Upper lobe of left lung (tissue), 6 donors: Measurements from ENCODE around the gene EHF. TPM values are rescaled to one million over a fixed set of nuclear protein-coding genes. Genes with fewer than 3 reads are reported as not detected.

ENCODE experiments used
- ATAC-seq, 2 donors: fragments of 200-7000 bp; cut with Tn5 transposase; one replicate each; pipeline ENCODE4 v1.9.1; 2022; ENCODE audit warnings: mild to moderate bottlenecking in 2 of 2, moderate library complexity in 2 of 2; ENCODE audit not compliant: low FRiP score in 2 of 2
- DNase-seq, 2 donors: peaks; one replicate each; pipeline ENCODE4 v3.0.0-alpha.2; 2019 to 2020
- H3K27ac ChIP-seq, 4 donors: fragments of 200-600 bp; sonication (generic); one replicate each; pipeline ENCODE4 v1.5.1; 2016 to 2019
- H3K27me3 ChIP-seq, 4 donors: fragments of 200-600 bp; sonication (generic); one replicate each; pipeline ENCODE4 v1.5.1; 2017 to 2019
- H3K36me3 ChIP-seq, 4 donors: fragments of 200-600 bp; sonication (generic); one replicate each; pipeline ENCODE4 v1.5.1; 2016 to 2019
- H3K4me1 ChIP-seq, 4 donors: fragments of 200-600 bp; sonication (generic); one replicate each; pipeline ENCODE4 v1.5.1; 2018 to 2019
- H3K4me3 ChIP-seq, 4 donors: fragments of 200-600 bp; sonication (generic); one replicate each; pipeline ENCODE4 v1.5.1; 2017 to 2019; ENCODE audit warnings: mild to moderate bottlenecking in 2 of 4, moderate library complexity in 1 of 4
- H3K9me3 ChIP-seq, 4 donors: fragments of 200-600 bp; sonication (generic); one replicate each; pipeline ENCODE4 v1.5.1; 2018 to 2019
- CTCF ChIP-seq, 6 experiments: fragments of 450-650 bp in 4 of 6; fragments of 200-600 bp in 2 of 6; sonication (generic) in 2 of 6; IDR thresholded peaks; one replicate each; pipeline ENCODE4 v1.5.1; 2016 to 2019; ENCODE audit warnings: antibody characterized with exemption in 6 of 6
- EP300 ChIP-seq, 4 donors: sonication (generic); formaldehyde crosslinking; IDR thresholded peaks; one replicate each; pipeline ENCODE4 v1.5.1; 2017; ENCODE audit warnings: antibody characterized with exemption in 4 of 4, control low read depth in 2 of 4
- POLR2A ChIP-seq, 4 donors: fragments of 450-650 bp; IDR thresholded peaks; one replicate each; pipeline ENCODE4 v1.5.1; 2016 to 2017; ENCODE audit warnings: antibody characterized with exemption in 4 of 4, mild to moderate bottlenecking in 2 of 4
- POLR2AphosphoS5 ChIP-seq, 2 donors: sonication (generic); formaldehyde crosslinking; IDR thresholded peaks; one replicate each; pipeline ENCODE4 v1.5.1; 2017; ENCODE audit warnings: antibody characterized with exemption in 2 of 2
- WGBS, 2 donors: methylation state at CpG; one replicate each; pipeline ENCODE4 v1.1.5; 2017 to 2018; 5-methylcytosine and 5-hydroxymethylcytosine counted together
- total RNA-seq, 6 donors: library from RNA; depleted of rRNA in 4 of 6; stranded (reverse); fragments of >200 nt in 4 of 6; gene quantifications; one replicate each; pipeline versions ENCODE4 v1.1.0 to v1.2.1, GENCODE V29; 2016 to 2021
- donor health status: DM: no; HTN: no; CAD: no; lungs with moderate emphysema.
- donor health status: DM: no; HTN: yes; CAD: no; lungs with severe emphysema.

Gene EHF
- total RNA-seq, 6 donors from 2014 or later = 31.8 to 122 (median 57.7) TPM

GRCh38 chr11:34647131-34647530 lies 26.2 kb downstream of the EHF start:
- 82 to 83% methylated on average over 2 of the region's 2 CpGs for WGBS, 2 donors
- H3K27ac ChIP-seq = no peak overlapping the region
- H3K4me1 ChIP-seq = peaks cover 0 to 29% (median 17%) of the 10 kb centered on the region in 4 donors
- DNase-seq (no peak), ATAC-seq (no peak)
- no peaks in the 10 kb centered on the region for H3K27me3 ChIP-seq
- H3K4me3 ChIP-seq = no peak overlapping the region
- no peaks in the 10 kb centered on the region for H3K9me3 ChIP-seq
- H3K36me3 ChIP-seq = peaks cover 0 to 4% (median 2%) of the 10 kb centered on the region in 4 donors
- no peak for TF ChIP-seq POLR2A (IDR thresholded peaks at IDR 0.05)
- TF ChIP-seq CTCF (IDR thresholded peaks at IDR 0.05) = no peak
- no peak for TF ChIP-seq EP300 (IDR thresholded peaks at IDR 0.05)
- TF ChIP-seq POLR2AphosphoS5 (IDR thresholded peaks at IDR 0.05) = no peak

GRCh38 chr11:34647532-34647931 lies 26.6 kb downstream of the EHF start:
- TF ChIP-seq POLR2A (IDR thresholded peaks at IDR 0.05) = no peak
- TF ChIP-seq EP300 (IDR thresholded peaks at IDR 0.05) = no peak
- no peak for TF ChIP-seq POLR2AphosphoS5 (IDR thresholded peaks at IDR 0.05)
- no peak for TF ChIP-seq CTCF (IDR thresholded peaks at IDR 0.05)
- DNase-seq (no peak), ATAC-seq (no peak)
- Histone ChIP-seq H3K36me3 (peaks cover 0 to 4% (median 2%) of the 10 kb centered on the region in 4 donors), H3K9me3 (no peaks in the 10 kb centered on the region), H3K4me3 (no peak overlapping the region), H3K27me3 (no peaks in the 10 kb centered on the region), H3K27ac (no peak overlapping the region), H3K4me1 (peaks cover 3 to 29% (median 19%) of the 10 kb centered on the region in 4 donors)
- WGBS, 2 donors = 75 to 93% methylated on average over 1 to 3 of the region's 3 CpGs

- H3K4me1 ChIP-seq = peaks cover 3 to 31% (median 22%) of the 10 kb centered on the region in 4 donors
- H3K27ac ChIP-seq = no peak overlapping the region
- H3K9me3 ChIP-seq = no peaks in the 10 kb centered on the region
- H3K4me3 ChIP-seq = no peak overlapping the region
- 100% methylated on average over 1 of the region's 1 CpG for WGBS, 2 donors
- DNase-seq (no peak), ATAC-seq (no peak)
- no peak for TF ChIP-seq CTCF (IDR thresholded peaks at IDR 0.05)
- no peak for TF ChIP-seq EP300 (IDR thresholded peaks at IDR 0.05)
- no peak for TF ChIP-seq POLR2A (IDR thresholded peaks at IDR 0.05)
- TF ChIP-seq POLR2AphosphoS5 (IDR thresholded peaks at IDR 0.05) = no peak
- H3K27me3 ChIP-seq = no peaks in the 10 kb centered on the region
- peaks cover 0 to 4% (median 2%) of the 10 kb centered on the region in 4 donors for H3K36me3 ChIP-seq
These were observed 27.1 kb downstream of the EHF start for GRCh38 chr11:34648036-34648435.

- Histone ChIP-seq H3K4me1 (peaks cover 13 to 46% (median 26%) of the 10 kb centered on the region in 4 donors), H3K27me3 (no peaks in the 10 kb centered on the region), H3K36me3 (peaks cover 0 to 4% (median 2%) of the 10 kb centered on the region in 4 donors), H3K4me3 (no peak overlapping the region), H3K9me3 (no peaks in the 10 kb centered on the region), H3K27ac (peak overlapping the region in 2 of 4 donors; percentile 57 to 58)
- no peak for ATAC-seq
- 50 to 75% methylated on average over 2 of the region's 2 CpGs for WGBS, 2 donors
- DNase-seq = no peak
- no peak for TF ChIP-seq POLR2AphosphoS5 (IDR thresholded peaks at IDR 0.05)
- TF ChIP-seq POLR2A (IDR thresholded peaks at IDR 0.05) = no peak
- TF ChIP-seq CTCF (IDR thresholded peaks at IDR 0.05) = no peak
- no peak for TF ChIP-seq EP300 (IDR thresholded peaks at IDR 0.05)
These were observed 28.7 kb downstream of the EHF start for GRCh38 chr11:34649597-34649996.

GRCh38 chr11:34650528-34650927 lies 29.6 kb downstream of the EHF start:
- no peak for TF ChIP-seq CTCF (IDR thresholded peaks at IDR 0.05)
- TF ChIP-seq POLR2A (IDR thresholded peaks at IDR 0.05) = no peak
- TF ChIP-seq POLR2AphosphoS5 (IDR thresholded peaks at IDR 0.05) = no peak
- TF ChIP-seq EP300 (IDR thresholded peaks at IDR 0.05) = no peak
- peak in 1 of 2 donors; percentile 20 for ATAC-seq

More at GRCh38 chr11:34650528-34650927, 29.6 kb downstream of the EHF start:
- H3K4me1 ChIP-seq = peaks cover 14 to 51% (median 31%) of the 10 kb centered on the region in 4 donors
- WGBS, 2 donors = 22 to 36% methylated on average over 6 of the region's 6 CpGs
- H3K27ac ChIP-seq = peak overlapping the region in 3 of 4 donors; percentile 47 to 58 (median 57)
- H3K9me3 ChIP-seq = no peaks in the 10 kb centered on the region
- H3K27me3 ChIP-seq = no peaks in the 10 kb centered on the region
- no peak overlapping the region for H3K4me3 ChIP-seq
- peaks cover 0 to 4% (median 2%) of the 10 kb centered on the region in 4 donors for H3K36me3 ChIP-seq
- peak in 1 of 2 donors; percentile 72 for DNase-seq
